CD4-positive, CD25-positive, alpha-beta regulatory T cell (primary cell): Measurements from ENCODE around the gene PEF1. TPM values are rescaled to one million over a fixed set of nuclear protein-coding genes. Genes with fewer than 3 reads are reported as not detected.

Experiments used
- ATAC-seq, 2 donors: fragments of 150-1000 bp; cut with Tn5 transposase; one replicate each; pipeline ENCODE4 v1.10.0; 2021; ENCODE audit warnings: low read depth in 2 of 2, moderate number of reproducible peaks in 2 of 2, moderate library complexity in 1 of 2
- DNase-seq, 3 donors: peaks; one replicate each; pipeline versions ENCODE4 v3.0.0 to v3.0.0-alpha.2; 2012 to 2022; ENCODE audit warnings: mixed read lengths in 1 of 3
- H3K27ac ChIP-seq: one replicate; pipeline ENCODE4 v1.7.0; 2013; ENCODE audit warnings: mild to moderate bottlenecking, low read length; ENCODE audit not compliant: insufficient read depth, poor library complexity, severe bottlenecking
- H3K27me3 ChIP-seq: one replicate; pipeline ENCODE4 v1.7.0; 2013; ENCODE audit warnings: low read length; ENCODE audit not compliant: control insufficient read depth, insufficient read depth
- H3K36me3 ChIP-seq: one replicate; pipeline ENCODE4 v1.7.0; 2013; ENCODE audit warnings: mild to moderate bottlenecking, low read length, moderate library complexity; ENCODE audit not compliant: control insufficient read depth, insufficient read depth
- H3K4me1 ChIP-seq: 2 replicates; pipeline ENCODE4 v1.7.0; 2013; ENCODE audit warnings: mild to moderate bottlenecking, low read length; ENCODE audit not compliant: insufficient read depth, control insufficient read depth, poor library complexity, severe bottlenecking
- H3K4me3 ChIP-seq: one replicate; pipeline ENCODE4 v1.7.0; 2013; ENCODE audit warnings: low read depth, mild to moderate bottlenecking, low read length, moderate library complexity
- H3K9me3 ChIP-seq, 2 experiments: 1 replicate in 1 of 2; 2 replicates in 1 of 2; pipeline ENCODE4 v1.7.0; 2013; ENCODE audit warnings: low read length in 2 of 2, mild to moderate bottlenecking in 1 of 2, moderate library complexity in 1 of 2; ENCODE audit not compliant: control insufficient read depth in 2 of 2
- H3K27ac Mint-ChIP-seq, 3 donors: one replicate each; pipeline ENCODE4 v1.8.0; 2020 to 2022; ENCODE audit warnings: mild to moderate bottlenecking in 3 of 3, mixed read lengths in 3 of 3, moderate library complexity in 2 of 3
- H3K27me3 Mint-ChIP-seq: one replicate; pipeline ENCODE4 v1.8.0; 2022; ENCODE audit warnings: mild to moderate bottlenecking, mixed read lengths
- H3K36me3 Mint-ChIP-seq: one replicate; pipeline ENCODE4 v1.8.0; 2020; ENCODE audit warnings: mixed read lengths
- H3K4me1 Mint-ChIP-seq, 4 donors: one replicate each; pipeline ENCODE4 v1.8.0; 2020 to 2022; ENCODE audit warnings: mixed read lengths in 4 of 4, mild to moderate bottlenecking in 1 of 4
- H3K4me3 Mint-ChIP-seq, 4 donors: one replicate each; pipeline ENCODE4 v1.8.0; 2020 to 2022; ENCODE audit warnings: mild to moderate bottlenecking in 4 of 4, mixed read lengths in 4 of 4, moderate library complexity in 3 of 4
- H3K9me3 Mint-ChIP-seq, 7 donors: one replicate each; pipeline ENCODE4 v1.8.0; 2020 to 2022; ENCODE audit warnings: mixed read lengths in 7 of 7, mild to moderate bottlenecking in 3 of 7, moderate library complexity in 2 of 7
- polyA plus RNA-seq, 4 donors: library from polyadenylated mRNA; unstranded; fragments of 300-500 nt; fragmentation: Illumina TruSeq; gene quantifications; one replicate each; pipeline ENCODE4 v1.2.3, GENCODE V29; 2021
- total RNA-seq: library from RNA; stranded (reverse); gene quantifications from one replicate; pipeline ENCODE4 v1.2.3, GENCODE V29; 2022

PEF1 gene
- total and polyA plus RNA-seq, 5 donors from 2014 or later = 58.8 to 108 (median 97.8) TPM

DNA sequence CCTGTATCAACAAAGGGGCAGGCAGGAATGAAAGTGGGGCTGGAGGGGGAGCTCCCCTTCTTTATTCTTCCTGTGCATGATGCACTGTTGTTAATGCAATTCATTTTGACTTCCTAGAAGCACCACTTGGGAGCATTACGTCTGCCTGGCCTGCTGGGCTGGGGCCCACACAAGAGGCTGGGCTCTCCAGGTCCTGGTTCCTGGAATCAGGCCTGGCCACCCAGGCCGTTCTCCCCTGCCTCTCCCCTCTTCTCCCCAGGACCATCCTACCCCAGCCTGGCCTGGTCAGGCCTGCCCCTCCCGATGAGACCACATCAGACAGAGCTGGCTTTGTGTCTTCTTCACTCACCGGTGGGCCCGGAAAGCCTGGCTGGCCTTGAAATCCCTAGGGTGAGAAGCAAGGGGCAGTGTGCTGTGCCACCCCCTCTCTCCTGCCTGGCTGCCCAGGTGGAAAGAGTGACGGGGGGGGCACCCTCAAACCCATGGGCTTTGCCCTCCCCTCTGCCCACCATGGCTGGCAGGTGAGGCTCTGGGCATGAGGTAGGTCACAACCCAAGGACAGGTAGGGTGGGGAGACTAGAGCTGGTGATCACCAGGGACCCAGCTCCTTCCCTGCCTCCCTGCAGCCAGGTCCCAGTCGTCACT, 20.7 kb upstream of the PEF1 start:
- Histone ChIP-seq H3K36me3 (no peaks in the 10 kb centered on the region), H3K9me3 (no peaks in the 10 kb centered on the region), H3K4me3 (no peak overlapping the region), H3K27ac (no peak overlapping the region), H3K4me1 (peaks cover 5% of the 10 kb centered on the region), H3K27me3 (no peaks in the 10 kb centered on the region)
- Mint-ChIP-seq H3K9me3 (no peaks in the 10 kb centered on the region), H3K4me3 (no peak overlapping the region), H3K4me1 (peaks cover 0 to 7% (median 3%) of the 10 kb centered on the region in 4 donors), H3K27ac (no peak overlapping the region), H3K27me3 (peaks cover 14% of the 10 kb centered on the region), H3K36me3 (no peaks in the 10 kb centered on the region)
- no peak for DNase-seq
- no peak for ATAC-seq

- DNase-seq (no peak), ATAC-seq (no peak)
- Histone ChIP-seq H3K27ac (no peak overlapping the region), H3K27me3 (no peaks in the 10 kb centered on the region), H3K4me1 (no peaks in the 10 kb centered on the region), H3K36me3 (no peaks in the 10 kb centered on the region), H3K9me3 (no peaks in the 10 kb centered on the region), H3K4me3 (no peak overlapping the region)
- no peaks in the 10 kb centered on the region for H3K36me3 Mint-ChIP-seq
- no peak overlapping the region for H3K4me3 Mint-ChIP-seq
- no peak overlapping the region for H3K27ac Mint-ChIP-seq
- peaks cover 0 to 2% (median under 1%) of the 10 kb centered on the region in 4 donors for H3K4me1 Mint-ChIP-seq
- peaks cover 7% of the 10 kb centered on the region for H3K27me3 Mint-ChIP-seq
- peaks cover 0 to 1% (median 0%) of the 10 kb centered on the region in 7 donors for H3K9me3 Mint-ChIP-seq
Measured at GRCh38 chr1:31664528-31664927, 19.9 kb upstream of the PEF1 start.

- H3K36me3 Mint-ChIP-seq = no peaks in the 10 kb centered on the region
- peak; percentile 15 to 42 (median 38) for DNase-seq
- Histone ChIP-seq H3K36me3 (no peaks in the 10 kb centered on the region), H3K4me3 (no peak overlapping the region), H3K27ac (no peak overlapping the region), H3K9me3 (no peaks in the 10 kb centered on the region), H3K4me1 (no peaks in the 10 kb centered on the region), H3K27me3 (no peaks in the 10 kb centered on the region)
- peak in 1 of 2 donors; percentile 51 for ATAC-seq
- H3K4me3 Mint-ChIP-seq = no peak overlapping the region
- H3K27me3 Mint-ChIP-seq = peaks cover 5% of the 10 kb centered on the region
- H3K4me1 Mint-ChIP-seq = peaks cover 0 to 2% (median 0%) of the 10 kb centered on the region in 4 donors
- H3K27ac Mint-ChIP-seq = no peak overlapping the region
- H3K9me3 Mint-ChIP-seq = peaks cover 0 to 1% (median 0%) of the 10 kb centered on the region in 7 donors
Measured at GRCh38 chr1:31663622-31664452, 19.2 kb upstream of the PEF1 start.

DNA sequence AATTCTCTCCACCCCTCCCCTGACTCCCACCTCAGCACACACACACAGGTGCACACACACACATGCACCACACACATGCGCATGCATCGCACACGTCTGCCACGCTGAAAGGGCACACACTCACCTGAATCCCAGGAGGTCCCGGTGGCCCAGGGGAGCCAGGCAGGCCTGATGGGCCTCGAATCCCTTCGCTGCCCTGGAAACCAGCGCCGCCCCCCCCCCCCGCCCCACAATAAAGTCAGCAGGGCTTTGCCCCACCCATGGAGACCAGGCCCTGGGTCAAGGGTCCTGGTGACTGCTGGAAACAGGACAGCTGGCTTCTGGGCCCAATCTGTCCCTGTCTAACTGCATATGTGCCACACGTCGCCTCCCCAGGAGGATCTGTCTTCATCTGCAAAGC, 17.8 kb upstream of the PEF1 start:
- no peaks in the 10 kb centered on the region for H3K36me3 ChIP-seq
- H3K9me3 ChIP-seq = no peaks in the 10 kb centered on the region
- H3K9me3 Mint-ChIP-seq = peaks cover 0 to 1% (median 0%) of the 10 kb centered on the region in 7 donors
- peaks cover 0 to 2% (median 0%) of the 10 kb centered on the region in 4 donors for H3K4me1 Mint-ChIP-seq
- no peak overlapping the region for H3K4me3 Mint-ChIP-seq
- DNase-seq (no peak), ATAC-seq (no peak)
- H3K27me3 Mint-ChIP-seq = peaks cover 5% of the 10 kb centered on the region
- H3K4me3 ChIP-seq = no peak overlapping the region
- no peaks in the 10 kb centered on the region for H3K27me3 ChIP-seq
- H3K4me1 ChIP-seq = no peaks in the 10 kb centered on the region
- no peak overlapping the region for H3K27ac Mint-ChIP-seq
- H3K36me3 Mint-ChIP-seq = no peaks in the 10 kb centered on the region
- no peak overlapping the region for H3K27ac ChIP-seq

DNA sequence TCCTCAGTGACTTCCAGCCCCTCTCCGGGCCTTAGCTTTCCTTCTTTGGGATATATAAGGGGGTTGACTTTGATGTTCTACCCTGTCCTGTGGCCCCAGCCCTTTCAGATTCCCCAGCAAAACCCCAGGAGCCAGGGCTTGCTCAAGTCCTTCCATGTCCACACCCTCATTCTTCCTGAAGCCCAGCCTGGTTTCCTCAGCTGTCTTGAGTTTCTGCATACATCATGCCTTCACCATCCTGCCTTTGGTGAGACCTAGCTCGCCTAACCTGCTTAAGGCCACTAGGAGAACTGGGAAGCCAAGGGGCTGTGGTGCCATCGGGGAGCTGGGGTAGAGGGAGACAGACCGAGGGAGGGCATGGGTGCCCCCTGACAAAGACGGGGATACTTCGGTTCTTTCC, 17.2 kb upstream of the PEF1 start:
- no peak for DNase-seq
- Histone ChIP-seq H3K4me1 (no peaks in the 10 kb centered on the region), H3K36me3 (no peaks in the 10 kb centered on the region), H3K4me3 (no peak overlapping the region), H3K9me3 (no peaks in the 10 kb centered on the region), H3K27me3 (no peaks in the 10 kb centered on the region), H3K27ac (no peak overlapping the region)
- H3K4me3 Mint-ChIP-seq = no peak overlapping the region
- H3K36me3 Mint-ChIP-seq = no peaks in the 10 kb centered on the region
- H3K9me3 Mint-ChIP-seq = peaks cover 0 to 1% (median 0%) of the 10 kb centered on the region in 7 donors
- peaks cover 0 to 2% (median 0%) of the 10 kb centered on the region in 4 donors for H3K4me1 Mint-ChIP-seq
- no peak for ATAC-seq
- peaks cover 5% of the 10 kb centered on the region for H3K27me3 Mint-ChIP-seq
- no peak overlapping the region for H3K27ac Mint-ChIP-seq

GRCh38 chr1:31660871-31661455, 16.3 kb upstream of the PEF1 start:
- Histone ChIP-seq H3K36me3 (no peaks in the 10 kb centered on the region), H3K27ac (no peak overlapping the region), H3K27me3 (no peaks in the 10 kb centered on the region), H3K9me3 (no peaks in the 10 kb centered on the region), H3K4me1 (no peaks in the 10 kb centered on the region), H3K4me3 (no peak overlapping the region)
- Mint-ChIP-seq H3K27me3 (peaks cover 5% of the 10 kb centered on the region), H3K27ac (peak overlapping the region in 1 of 3 donors; percentile 42), H3K9me3 (peaks cover 0 to 1% (median 0%) of the 10 kb centered on the region in 7 donors), H3K4me3 (no peak overlapping the region), H3K36me3 (no peaks in the 10 kb centered on the region), H3K4me1 (peaks cover 0 to 2% (median 0%) of the 10 kb centered on the region in 4 donors)
- ATAC-seq (no peak), DNase-seq (no peak)

DNA sequence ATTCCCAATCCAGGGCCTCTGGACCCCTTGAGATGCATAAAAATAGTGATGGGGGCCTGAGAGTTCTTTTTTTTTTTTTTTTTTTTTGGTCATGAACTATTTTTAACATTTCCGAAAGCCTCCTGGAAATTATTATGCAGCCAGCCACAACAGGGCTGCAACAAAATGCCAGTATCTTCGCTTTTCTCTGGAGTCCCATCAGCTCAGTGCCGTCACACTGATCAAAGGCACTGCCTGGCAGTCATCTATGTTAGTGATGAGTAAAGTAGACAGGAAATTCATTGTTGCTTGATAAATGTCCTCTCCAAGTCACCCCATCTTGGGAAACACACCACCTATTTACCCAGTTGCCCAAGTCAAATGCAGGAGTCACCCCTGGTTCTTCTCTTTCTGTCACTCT, 15.2 kb upstream of the PEF1 start:
- H3K27me3 Mint-ChIP-seq = peaks cover 5% of the 10 kb centered on the region
- ATAC-seq (no peak), DNase-seq (no peak)
- no peaks in the 10 kb centered on the region for H3K9me3 ChIP-seq
- no peaks in the 10 kb centered on the region for H3K27me3 ChIP-seq
- no peak overlapping the region for H3K4me3 Mint-ChIP-seq
- peaks cover 0 to 2% (median 0%) of the 10 kb centered on the region in 4 donors for H3K4me1 Mint-ChIP-seq
- H3K9me3 Mint-ChIP-seq = peaks cover 0 to 1% (median 0%) of the 10 kb centered on the region in 7 donors
- no peaks in the 10 kb centered on the region for H3K4me1 ChIP-seq
- H3K36me3 Mint-ChIP-seq = no peaks in the 10 kb centered on the region
- no peak overlapping the region for H3K27ac ChIP-seq
- no peaks in the 10 kb centered on the region for H3K36me3 ChIP-seq
- peak overlapping the region in 1 of 3 donors; percentile 42 for H3K27ac Mint-ChIP-seq
- no peak overlapping the region for H3K4me3 ChIP-seq
